OCI-LY7 (cell line): ENCODE data around the gene PSMB1. TPM values are rescaled to one million over a fixed set of nuclear protein-coding genes. Genes with fewer than 3 reads are reported as not detected.

Source experiments
- BruUV-seq: library from RNA; stranded (reverse); fragments of 400-500 nt; replicated peaks from 2 replicates; lab custom pipeline; 2021; lab: Mats Ljungman, UMichigan
- CTCF ChIA-PET: fragments of 300-600 bp; sonication (Branson Sonifier 250); formaldehyde crosslinking; loops from one replicate; lab custom pipeline; 2022; ENCODE audit warnings: antibody characterized with exemption; ENCODE audit not compliant: unreplicated experiment; lab: Charles Lee
- POLR2A ChIA-PET: fragments of 300-600 bp; sonication (Branson Sonifier 250); formaldehyde crosslinking; loops from one replicate; lab custom pipeline; 2022; ENCODE audit warnings: antibody characterized with exemption; lab: Charles Lee
- DNase-seq: peaks from one replicate; pipeline ENCODE4 v3.0.0-alpha.2; 2015; ENCODE audit warnings: low spot score
- H2AFZ ChIP-seq: fragments of 200-600 bp; sonication (generic), shearing (Covaris generic); 2 replicates; pipeline ENCODE4 v1.6.1; 2014; ENCODE audit warnings: mild to moderate bottlenecking, antibody characterized with exemption, low read length, moderate library complexity
- H3K27ac ChIP-seq: fragments of 200-600 bp; sonication (generic); 2 replicates; pipeline ENCODE4 v1.5.1; 2014; ENCODE audit warnings: mixed run types, low read depth, mild to moderate bottlenecking, moderate library complexity, low read length, inconsistent platforms; ENCODE audit not compliant: poor library complexity, severe bottlenecking
- H3K36me3 ChIP-seq: fragments of 200-600 bp; sonication (generic); 2 replicates; pipeline ENCODE4 v1.6.1; 2014; ENCODE audit warnings: mild to moderate bottlenecking, antibody characterized with exemption, low read length, moderate library complexity, mixed read lengths; ENCODE audit not compliant: insufficient read depth
- H3K4me1 ChIP-seq: fragments of 200-600 bp; sonication (generic); 2 replicates; pipeline ENCODE4 v1.5.1; 2014; ENCODE audit warnings: mild to moderate bottlenecking, low read length; ENCODE audit not compliant: insufficient read depth, poor library complexity, severe bottlenecking
- H3K4me2 ChIP-seq: fragments of 200-600 bp; sonication (generic); 2 replicates; pipeline ENCODE4 v1.6.1; 2014; ENCODE audit warnings: mild to moderate bottlenecking, low read length
- H3K4me3 ChIP-seq: fragments of 200-600 bp; sonication (generic); 2 replicates; pipeline ENCODE4 v1.5.1; 2014; ENCODE audit warnings: mild to moderate bottlenecking, low read depth, low read length; ENCODE audit not compliant: poor library complexity, severe bottlenecking
- H3K79me2 ChIP-seq: fragments of 200-600 bp; sonication (generic); 2 replicates; pipeline ENCODE4 v1.6.1; 2016; ENCODE audit warnings: low read depth, mild to moderate bottlenecking, low read length, moderate library complexity, mixed read lengths; ENCODE audit not compliant: insufficient read depth
- H3K9me2 ChIP-seq: fragments of 200-600 bp; sonication (generic); 2 replicates; pipeline ENCODE4 v1.6.1; 2016; ENCODE audit warnings: mild to moderate bottlenecking, low read length, mixed read lengths; ENCODE audit not compliant: insufficient read depth
- H3K9me3 ChIP-seq: fragments of 200-600 bp; sonication (generic); 2 replicates; pipeline ENCODE4 v1.6.1; 2014; ENCODE audit warnings: mild to moderate bottlenecking, mixed run types, low read length, mixed read lengths
- H4K20me1 ChIP-seq: fragments of 200-600 bp; sonication (generic); 2 replicates; pipeline ENCODE4 v1.6.1; 2014; ENCODE audit warnings: mild to moderate bottlenecking, antibody characterized with exemption, low read length, moderate library complexity, mixed read lengths; ENCODE audit not compliant: insufficient read depth
- CTCF ChIP-seq: fragments of 200-600 bp; sonication (generic); conservative IDR thresholded peaks from 2 replicates; pipeline ENCODE4 v1.5.1; 2014; ENCODE audit warnings: mild to moderate bottlenecking, antibody characterized with exemption, low read length, moderate library complexity, mixed read lengths
- EZH2phosphoT487 ChIP-seq: fragments of 200-600 bp; sonication (generic); IDR thresholded peaks from 2 replicates; pipeline ENCODE4 v1.6.1; 2018; ENCODE audit warnings: low read depth, borderline replicate concordance, mild to moderate bottlenecking, mixed run types, antibody characterized with exemption, low read length, moderate library complexity, mixed read lengths
- intact Hi-C: fragments of 100-400 bp; cut with micrococcal nuclease; formaldehyde crosslinking; loops from one replicate; pipeline ENCODE4 v1.10.0; 2022; ENCODE audit not compliant: unreplicated experiment
- total RNA-seq, 2 experiments: library from RNA; depleted of rRNA in 1 of 2; stranded (reverse); fragments of >200 nt in 1 of 2; shearing (Covaris generic) in 1 of 2; gene quantifications; 2 replicates each; pipeline ENCODE4 v1.2.3, GENCODE V29; 2014 to 2022

The PSMB1 gene
- total RNA-seq, 2 experiments from 2014 or later: 190 to 193 TPM

GRCh38 chr6:170545405-170545804 is 7.7 kb downstream of the PSMB1 start:
- Histone ChIP-seq H3K36me3 (peaks cover 100% of the 10 kb centered on the region), H3K4me3 (no peak overlapping the region), H3K9me3 (no peaks in the 10 kb centered on the region), H3K79me2 (peaks cover 50% of the 10 kb centered on the region), H3K9me2 (no peaks in the 10 kb centered on the region), H2AFZ (no peak overlapping the region), H3K4me2 (no peak overlapping the region), H3K4me1 (peaks cover 7% of the 10 kb centered on the region), H4K20me1 (peaks cover 33% of the 10 kb centered on the region), H3K27ac (no peak overlapping the region)
- no peak for DNase-seq
- no peak for TF ChIP-seq EZH2phosphoT487
- TF ChIP-seq CTCF: no peak
- no TSS peak for BruUV-seq
- ChIA-PET POLR2A (interaction anchor here (0.6 kb wide), 1 partner anchor 11 kb away, joined by 3 read pairs; no protein-coding TSS in a partner anchor), CTCF (no interaction called here)
- intact Hi-C loops: no loop called here

GRCh38 chr6:170542031-170542719 is 10.9 kb downstream of the PSMB1 start:
- peaks cover 12% of the 10 kb centered on the region for H3K4me1 ChIP-seq
- H4K20me1 ChIP-seq: 0 out of 2 replicates have a peak, but pooled peaks cover 11% of the 10 kb centered on the region
- H2AFZ ChIP-seq: no peak overlapping the region
- H3K4me2 ChIP-seq: no peak overlapping the region
- POLR2A ChIA-PET: interaction anchor here (1.5 to 2.2 kb wide), 2 partner anchors 8 to 11 kb away, joined by 7 to 13 read pairs; partner anchors contain the start of genes PSMB1 and TBP
- H3K36me3 ChIP-seq: peaks cover 100% of the 10 kb centered on the region
- CTCF ChIA-PET: interaction anchor here (1.1 kb wide), 1 partner anchor 12 kb away, joined by 3 read pairs; no protein-coding TSS in a partner anchor
- DNase-seq: no peak
- H3K9me2 ChIP-seq: no peaks in the 10 kb centered on the region
- H3K27ac ChIP-seq: no peak overlapping the region
- BruUV-seq: no TSS peak
- intact Hi-C loops: no loop called here
- no peak overlapping the region for H3K4me3 ChIP-seq
- TF ChIP-seq CTCF: no peak
- no peak for TF ChIP-seq EZH2phosphoT487
- H3K79me2 ChIP-seq: peaks cover 36% of the 10 kb centered on the region; the same call in 1 of the 2 replicates
- H3K9me3 ChIP-seq: no peaks in the 10 kb centered on the region

- peaks cover 25% of the 10 kb centered on the region; the same call in 1 of the 2 replicates for H3K79me2 ChIP-seq
- H3K4me1 ChIP-seq: peaks cover 12% of the 10 kb centered on the region
- H3K4me2 ChIP-seq: no peak overlapping the region
- H3K36me3 ChIP-seq: peaks cover 99% of the 10 kb centered on the region
- DNase-seq: no peak
- H2AFZ ChIP-seq: no peak overlapping the region
- no peaks in the 10 kb centered on the region for H3K9me3 ChIP-seq
- BruUV-seq: no TSS peak
- H3K27ac ChIP-seq: no peak overlapping the region
- TF ChIP-seq EZH2phosphoT487 (no peak), CTCF (no peak)
- ChIA-PET CTCF (no interaction called here), POLR2A (interaction anchor here (1.2 kb wide), 1 partner anchor 12 kb away, joined by 3 read pairs; no protein-coding TSS in a partner anchor)
- peaks cover 17% of the 10 kb centered on the region; the same call in 1 of the 2 replicates for H4K20me1 ChIP-seq
- intact Hi-C loops: no loop called here
- no peak overlapping the region for H3K4me3 ChIP-seq
- H3K9me2 ChIP-seq: no peaks in the 10 kb centered on the region
Observed at GRCh38 chr6:170537329-170537728, 15.8 kb downstream of the PSMB1 start.
